Measurements from ENCODE around the gene ANKRD61.
"Not testable (repeated sequence)": the region's sequence is repeated elsewhere in the genome, so short reads cannot be mapped to it uniquely, and the experiment has no call there.

Gene ANKRD61

GRCh38 chr7:6032167-6032566 lies 991 bp downstream of the ANKRD61 start:
- DNase-seq, result no peak

- no peak for DNase-seq
Measured at GRCh38 chr7:6032641-6033040, 1.5 kb downstream of the ANKRD61 start.

- DNase-seq, result no peak
Measured at GRCh38 chr7:6035165-6035564, 4.0 kb downstream of the ANKRD61 start.

GRCh38 chr7:6035686-6036085 lies 4.5 kb downstream of the ANKRD61 start:
- DNase-seq, result no peak

GRCh38 chr7:6049780-6050179 lies 18.6 kb downstream of the ANKRD61 start:
- no peak for DNase-seq

- not testable (repeated sequence) for DNase-seq
Measured at GRCh38 chr7:6051185-6051584, 20.0 kb downstream of the ANKRD61 start.

GRCh38 chr7:6056616-6057015 lies 25.4 kb downstream of the ANKRD61 start:
- no peak for DNase-seq

GRCh38 chr7:6057316-6058129 lies 26.3 kb downstream of the ANKRD61 start:
- no peak for DNase-seq

GRCh38 chr7:6059941-6060340 lies 28.8 kb downstream of the ANKRD61 start:
- DNase-seq, result not testable (repeated sequence)

- DNase-seq, result no peak
Measured at GRCh38 chr7:6071406-6071805, 40.2 kb downstream of the ANKRD61 start.

GRCh38 chr7:6074612-6075380 lies 43.6 kb downstream of the ANKRD61 start:
- DNase-seq, result no peak

GRCh38 chr7:6078548-6078947 lies 47.4 kb downstream of the ANKRD61 start:
- no peak for DNase-seq

- DNase-seq, result not testable (repeated sequence)
Measured at GRCh38 chr7:6083047-6083446, 51.9 kb downstream of the ANKRD61 start.
